Measurements from ENCODE around the gene PALD1. TPM values are rescaled to one million over a fixed set of nuclear protein-coding genes. Genes with fewer than 3 reads are reported as not detected.
A peak's percentile ranks its signal among the peaks of the same experiment; 100 is the strongest.

PALD1 gene
- total RNA-seq, 2 experiments from 2014 or later: 0.36 to 0.44 TPM

- CTCF ChIA-PET: interaction anchor here (1.0 to 1.2 kb wide), 2 partner anchors 12 to 20 kb away, joined by 3 read pairs; no protein-coding TSS in a partner anchor
- no peak for ATAC-seq (ENCODE audit: poor library complexity)
These were observed 119.6 kb downstream of the PALD1 start for GRCh38 chr10:70597856-70598815.

GRCh38 chr10:70598857-70599295 is 120.3 kb downstream of the PALD1 start:
- H3K27me3 ChIP-seq (ENCODE audit: control insufficient read depth in 1 of 2, insufficient read depth in 2 of 2, low read length in 2 of 2): no peaks in the 10 kb centered on the region
- H3K36me3 Mint-ChIP-seq (ENCODE audit: low read depth): peaks cover 52% of the 10 kb centered on the region
- peaks cover 45% of the 10 kb centered on the region for H3K36me3 ChIP-seq (ENCODE audit: insufficient read depth, low read length)
- no peaks in the 10 kb centered on the region for H3K27me3 Mint-ChIP-seq
- TF ChIP-seq CTCF (IDR thresholded peaks at IDR 0.05): no peak
- ATAC-seq (ENCODE audit: poor library complexity) (no peak), DNase-seq (no peak)
- POLR2A ChIA-PET: no interaction called here
- H3K4me1 ChIP-seq (ENCODE audit: insufficient read depth, low read length): peaks cover 76% of the 10 kb centered on the region
- no peaks in the 10 kb centered on the region for H3K9me3 Mint-ChIP-seq
- no peak overlapping the region for H3K4me3 ChIP-seq (ENCODE audit: low read length)
- intact Hi-C loops (cut with DNase I, micrococcal nuclease): no loop called here
- no peak overlapping the region for H3K27ac Mint-ChIP-seq
- H3K4me3 Mint-ChIP-seq: peak overlapping the region; percentile 20
- no peaks in the 10 kb centered on the region for H3K9me3 ChIP-seq (ENCODE audit: control insufficient read depth in 1 of 2, insufficient read depth in 1 of 2, low read length in 2 of 2)
- peaks cover 27% of the 10 kb centered on the region for H3K4me1 Mint-ChIP-seq (ENCODE audit: low read depth)
- CTCF ChIA-PET: no interaction called here
- no peak overlapping the region for H3K27ac ChIP-seq (ENCODE audit: low read depth in 1 of 2, low read length in 2 of 2)

More at GRCh38 chr10:70597856-70598815, 119.6 kb downstream of the PALD1 start:
- H3K4me1 Mint-ChIP-seq (ENCODE audit: low read depth): peaks cover 20% of the 10 kb centered on the region
- no peaks in the 10 kb centered on the region for H3K27me3 ChIP-seq (ENCODE audit: control insufficient read depth in 1 of 2, insufficient read depth in 2 of 2, low read length in 2 of 2)
- no peak overlapping the region for H3K4me3 ChIP-seq (ENCODE audit: low read length)
- H3K36me3 ChIP-seq (ENCODE audit: insufficient read depth, low read length): peaks cover 45% of the 10 kb centered on the region
- H3K27ac ChIP-seq (ENCODE audit: low read depth in 1 of 2, low read length in 2 of 2): no peak overlapping the region
- H3K4me3 Mint-ChIP-seq: no peak overlapping the region
- no peaks in the 10 kb centered on the region for H3K9me3 ChIP-seq (ENCODE audit: control insufficient read depth in 1 of 2, insufficient read depth in 1 of 2, low read length in 2 of 2)
- peaks cover 69% of the 10 kb centered on the region for H3K4me1 ChIP-seq (ENCODE audit: insufficient read depth, low read length)
- TF ChIP-seq CTCF (IDR thresholded peaks at IDR 0.05): no peak
- intact Hi-C loops (cut with DNase I, micrococcal nuclease): no loop called here
- H3K9me3 Mint-ChIP-seq: no peaks in the 10 kb centered on the region
- POLR2A ChIA-PET: no interaction called here
- no peak overlapping the region for H3K27ac Mint-ChIP-seq
- no peak for DNase-seq
- no peaks in the 10 kb centered on the region for H3K27me3 Mint-ChIP-seq
- H3K36me3 Mint-ChIP-seq (ENCODE audit: low read depth): peaks cover 52% of the 10 kb centered on the region

GRCh38 chr10:70599319-70599718 is 120.8 kb downstream of the PALD1 start:
- H3K36me3 Mint-ChIP-seq (ENCODE audit: low read depth): peaks cover 52% of the 10 kb centered on the region

More at GRCh38 chr10:70599319-70599718, 120.8 kb downstream of the PALD1 start:
- CTCF ChIA-PET: no interaction called here
- no peak overlapping the region for H3K27ac ChIP-seq (ENCODE audit: low read depth in 1 of 2, low read length in 2 of 2)
- H3K27me3 ChIP-seq (ENCODE audit: control insufficient read depth in 1 of 2, insufficient read depth in 2 of 2, low read length in 2 of 2): no peaks in the 10 kb centered on the region
- H3K4me1 ChIP-seq (ENCODE audit: insufficient read depth, low read length): peaks cover 79% of the 10 kb centered on the region
- ATAC-seq (ENCODE audit: poor library complexity) (no peak), DNase-seq (no peak)
- H3K9me3 Mint-ChIP-seq: no peaks in the 10 kb centered on the region
- peaks cover 31% of the 10 kb centered on the region for H3K4me1 Mint-ChIP-seq (ENCODE audit: low read depth)
- H3K27me3 Mint-ChIP-seq: no peaks in the 10 kb centered on the region
- H3K36me3 ChIP-seq (ENCODE audit: insufficient read depth, low read length): peaks cover 45% of the 10 kb centered on the region
- no peaks in the 10 kb centered on the region for H3K9me3 ChIP-seq (ENCODE audit: control insufficient read depth in 1 of 2, insufficient read depth in 1 of 2, low read length in 2 of 2)
- TF ChIP-seq CTCF (IDR thresholded peaks at IDR 0.05): no peak
- no peak overlapping the region for H3K27ac Mint-ChIP-seq
- intact Hi-C loops (cut with DNase I, micrococcal nuclease): no loop called here
- no peak overlapping the region for H3K4me3 ChIP-seq (ENCODE audit: low read length)
- no peak overlapping the region for H3K4me3 Mint-ChIP-seq
- POLR2A ChIA-PET: no interaction called here

Measured in CD4-positive, alpha-beta T cell (primary cell).